Islet precursor cell (in vitro differentiated cells): ENCODE data around the gene OLFM1.

Source experiments
- DNase-seq: peaks from one replicate; pipeline ENCODE4 v3.0.0-alpha.2; 2018

Gene OLFM1

DNA sequence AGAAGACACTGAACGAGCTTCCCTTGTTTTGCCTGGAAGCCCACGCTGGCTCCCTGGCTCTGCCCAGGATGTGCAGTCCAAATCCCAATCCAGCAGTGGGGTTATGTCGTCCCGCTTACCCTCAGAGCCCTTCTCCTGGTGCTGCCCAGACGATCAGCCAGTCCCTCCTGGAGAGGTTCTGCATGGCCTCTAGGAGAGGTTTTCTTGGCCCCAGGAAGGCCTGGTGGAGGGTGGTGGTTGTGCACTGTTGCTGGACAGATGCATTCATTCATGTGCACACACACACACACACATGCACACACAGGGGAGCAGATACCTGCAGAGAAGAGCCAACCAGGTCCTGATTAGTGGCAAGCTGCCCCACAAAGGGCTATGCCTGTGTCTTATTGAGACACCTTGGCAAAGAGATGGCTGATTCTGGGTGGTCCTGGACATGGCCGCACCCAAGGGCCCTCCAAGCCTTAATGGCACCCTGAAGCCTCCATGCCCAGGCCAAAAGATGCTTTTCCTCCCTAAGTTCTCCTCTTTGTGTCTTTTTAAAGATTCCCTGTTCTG lies 10.5 kb upstream of the OLFM1 start:
- peak; percentile 39 for DNase-seq

- peak; percentile 87 for DNase-seq
Observed at GRCh38 chr9:135077497-135078200, 9.8 kb upstream of the OLFM1 start.

- DNase-seq = peak; percentile 26
Observed at GRCh38 chr9:135078361-135078821, 9.1 kb upstream of the OLFM1 start.

DNA sequence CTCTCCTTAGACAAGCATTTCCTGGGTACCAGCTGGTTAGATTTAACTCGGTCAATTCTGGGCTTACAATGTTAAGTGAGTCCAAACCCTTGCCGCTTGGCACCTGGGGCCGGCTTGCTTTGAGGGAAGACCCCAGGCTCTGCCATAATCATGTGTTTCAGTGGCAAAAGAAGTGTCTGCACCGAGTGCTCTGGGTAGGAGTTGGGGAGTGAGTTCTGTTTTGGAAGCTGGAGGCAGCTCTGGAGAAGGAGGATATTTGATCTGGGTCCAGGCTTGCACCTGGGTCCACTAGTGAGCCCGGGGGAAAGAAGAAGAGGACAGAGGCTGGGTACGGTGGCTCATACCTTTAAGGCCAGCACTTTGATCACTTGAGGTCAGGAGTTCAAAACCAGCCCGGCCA lies 8.4 kb upstream of the OLFM1 start:
- DNase-seq = peak; percentile 13

DNA sequence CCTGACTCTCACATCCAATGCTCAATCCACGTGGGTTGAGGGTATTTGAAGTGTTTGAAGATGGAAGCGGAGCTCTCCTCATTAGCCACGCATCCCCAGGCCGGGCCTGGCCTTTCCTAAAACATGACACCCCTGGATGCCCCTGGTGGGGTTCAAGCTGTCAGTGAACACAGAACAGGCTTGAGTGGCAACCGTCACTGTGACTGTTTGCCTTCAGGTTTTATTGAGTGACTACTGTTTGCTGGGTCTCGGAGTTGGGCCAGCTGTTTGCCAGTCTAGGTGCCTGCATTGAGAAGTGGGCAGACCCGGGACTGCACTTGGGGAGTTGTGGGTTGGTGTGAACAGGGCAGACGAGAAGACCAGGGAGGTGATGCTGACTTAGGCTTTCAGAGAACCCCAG lies 7.8 kb upstream of the OLFM1 start:
- DNase-seq = peak; percentile 41

DNA sequence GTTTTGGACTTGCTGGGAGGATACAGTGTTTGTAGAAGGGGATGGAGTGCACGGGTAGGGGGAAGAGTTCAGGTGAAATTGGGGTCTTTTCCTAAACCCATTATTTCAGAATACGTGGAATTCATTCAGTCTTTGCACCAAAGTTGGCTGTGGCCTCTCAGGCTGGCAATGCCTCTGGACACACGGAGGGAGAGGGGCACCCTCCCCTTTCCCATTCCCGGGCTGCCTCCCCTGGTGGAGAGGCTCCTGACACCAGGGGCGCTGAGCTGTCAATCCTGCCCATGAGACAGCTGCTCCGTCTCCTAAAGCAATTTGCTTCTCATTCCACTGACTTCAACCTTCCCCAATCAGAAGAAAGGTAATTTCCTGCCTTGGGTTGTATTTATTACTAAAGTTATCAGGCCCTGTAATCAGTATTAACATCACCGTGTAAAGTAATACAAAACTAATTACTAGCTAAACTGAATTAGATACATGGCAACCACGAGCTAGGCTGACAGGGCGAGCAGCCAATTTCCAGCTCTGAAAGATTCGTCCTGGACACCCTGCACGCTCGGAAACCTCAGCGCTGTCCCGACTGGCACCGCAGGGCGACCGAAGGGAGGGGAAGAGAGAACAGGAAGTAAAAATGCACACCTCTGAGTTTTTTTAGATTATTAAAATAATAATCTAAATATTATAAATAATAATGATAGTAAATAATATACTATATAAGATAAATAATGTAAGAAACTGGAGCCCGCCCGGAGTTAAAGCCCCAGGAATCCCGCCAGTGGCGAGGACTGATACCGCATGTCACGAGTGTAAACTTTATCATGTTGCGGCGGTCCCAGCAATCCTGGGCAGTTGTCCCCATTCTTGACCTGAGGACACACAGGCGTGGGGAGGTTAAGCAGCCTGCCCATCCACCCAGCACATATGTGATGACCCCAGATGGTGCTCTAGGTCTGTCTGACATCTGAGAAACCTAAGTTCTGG lies 6.9 kb upstream of the OLFM1 start:
- peak; percentile 31 for DNase-seq

DNA sequence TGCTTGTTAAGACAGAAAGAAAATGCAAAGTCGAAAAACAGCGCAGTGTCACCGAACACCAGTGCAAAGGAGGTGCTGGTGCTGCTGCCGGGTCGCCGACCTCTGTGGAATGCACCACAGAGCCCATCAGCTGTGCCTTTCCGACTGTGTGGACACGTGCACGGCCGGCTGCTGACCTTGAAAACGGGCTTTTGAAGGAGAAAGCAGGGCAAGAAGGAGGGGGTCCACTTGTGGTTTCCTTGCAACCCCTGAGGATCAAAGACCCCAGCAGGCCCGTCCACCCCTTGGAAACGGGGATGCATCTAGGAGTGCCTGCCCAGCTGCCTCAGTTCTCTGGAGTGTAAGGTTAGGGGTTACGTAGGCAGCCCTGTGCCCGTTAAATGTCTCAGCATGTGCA lies 6.2 kb upstream of the OLFM1 start:
- DNase-seq = peak; percentile 35

- DNase-seq = no peak
Observed at GRCh38 chr9:135081731-135082130, 5.7 kb upstream of the OLFM1 start.

DNA sequence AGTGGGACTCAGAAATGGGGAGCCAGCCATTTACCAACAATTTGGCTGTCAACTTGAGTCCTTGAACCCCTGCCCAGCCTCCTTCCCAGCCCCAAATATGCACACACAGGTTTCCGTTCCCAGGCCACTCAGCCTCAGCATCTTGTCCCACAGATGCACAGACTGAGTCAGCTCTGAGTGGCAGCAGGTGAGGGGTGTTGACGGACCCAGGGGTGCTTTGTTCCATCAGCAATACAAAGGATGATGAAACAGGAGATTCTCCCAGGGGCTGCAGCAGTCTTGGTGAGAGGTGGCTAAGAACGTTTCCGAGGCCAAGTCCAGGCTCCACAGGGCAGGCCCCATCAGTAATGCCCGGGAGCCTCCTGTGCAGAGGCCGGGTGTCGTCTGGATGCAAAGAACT lies 4.9 kb upstream of the OLFM1 start:
- no peak for DNase-seq

- DNase-seq = no peak
Observed at GRCh38 chr9:135083241-135083810, 4.1 kb upstream of the OLFM1 start.

DNA sequence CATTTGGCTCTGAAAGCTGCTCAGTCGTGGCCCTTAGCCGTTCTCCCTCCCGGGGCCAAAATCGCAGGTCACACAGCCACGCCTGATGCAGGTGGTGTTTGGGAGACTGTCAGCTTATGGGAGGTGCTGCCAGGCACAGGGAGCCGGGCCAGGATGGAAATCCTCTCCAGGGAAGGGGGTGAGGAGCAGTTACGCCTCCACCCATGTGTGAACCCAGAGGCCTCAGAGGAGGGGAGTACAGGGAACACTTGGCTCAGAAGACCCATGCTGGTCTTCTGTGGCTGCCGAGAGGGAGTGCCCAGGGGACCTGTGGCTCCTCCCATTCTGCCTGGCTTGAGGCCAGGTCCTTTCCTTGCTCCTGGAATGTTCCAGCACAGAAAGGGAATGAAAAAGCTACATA lies 3.6 kb upstream of the OLFM1 start:
- DNase-seq = no peak

- no peak for DNase-seq
Observed at GRCh38 chr9:135084262-135084661, 3.2 kb upstream of the OLFM1 start.

DNA sequence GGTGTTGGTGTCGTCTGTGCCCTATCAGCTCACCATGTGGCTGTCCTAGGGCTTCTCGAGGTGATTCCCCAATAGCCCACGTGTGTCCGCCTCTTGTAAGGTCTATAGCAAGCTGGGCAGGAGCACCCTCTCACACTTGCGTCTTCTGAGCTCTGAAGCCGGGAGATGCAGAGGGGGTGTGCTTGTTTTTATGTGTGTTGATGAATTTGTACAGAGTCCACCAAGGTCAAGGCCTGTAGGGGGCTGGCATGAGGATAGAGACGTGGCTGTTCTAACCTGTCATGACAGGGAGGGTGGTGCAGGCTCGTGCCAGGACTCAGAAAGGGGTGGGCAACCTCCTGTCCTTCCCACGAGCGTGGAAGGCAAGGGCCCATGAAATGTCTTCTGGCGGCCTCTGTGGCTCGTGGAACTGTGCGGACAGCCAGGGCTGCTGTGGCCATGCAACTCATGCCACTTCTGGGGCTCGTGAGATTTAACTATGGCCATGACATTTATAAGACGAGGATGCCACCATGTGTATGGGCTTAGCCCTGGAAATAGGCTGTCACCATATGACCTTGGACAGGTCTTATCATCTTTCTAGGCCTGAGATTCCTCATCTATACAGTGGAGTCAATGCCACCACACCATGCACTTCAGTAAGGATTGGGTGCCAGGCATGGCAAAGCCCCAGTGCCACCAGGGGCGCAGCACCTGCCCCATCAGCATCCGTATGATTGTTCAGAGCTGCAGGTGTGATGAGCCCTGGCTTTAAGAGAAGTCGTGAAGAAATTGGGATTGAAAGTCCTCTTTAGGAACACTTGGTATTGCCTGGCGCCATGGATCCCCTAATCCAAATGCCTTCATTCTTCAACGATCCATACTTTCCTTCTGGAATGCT lies 2.3 kb upstream of the OLFM1 start:
- DNase-seq = no peak

- DNase-seq = peak; percentile 94
Observed at GRCh38 chr9:135085830-135086546, 1.5 kb upstream of the OLFM1 start.

- no peak for DNase-seq
Observed at GRCh38 chr9:135086597-135087488, 625 bp upstream of the OLFM1 start.

DNA sequence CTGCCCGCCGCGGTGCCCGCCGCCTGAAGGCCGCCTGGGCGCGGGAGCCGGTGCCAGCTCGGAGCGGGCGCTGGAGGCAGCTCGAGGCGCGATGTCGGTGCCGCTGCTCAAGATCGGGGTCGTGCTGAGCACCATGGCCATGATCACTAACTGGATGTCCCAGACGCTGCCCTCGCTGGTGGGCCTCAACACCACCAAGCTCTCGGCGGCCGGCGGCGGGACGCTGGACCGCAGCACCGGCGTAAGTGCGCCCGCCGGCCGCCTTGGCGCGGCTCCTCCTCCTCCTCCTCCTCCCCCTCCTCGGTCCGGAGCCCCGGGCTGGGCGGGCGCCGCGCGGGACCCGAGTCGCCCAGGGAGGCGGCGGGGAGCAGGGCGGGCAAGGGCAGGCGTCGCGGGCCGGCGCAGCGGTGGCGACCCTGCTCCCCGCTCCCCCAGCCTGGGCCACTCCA lies 455 bp downstream of the OLFM1 start:
- DNase-seq = no peak

GRCh38 chr9:135088348-135088978 lies 995 bp downstream of the OLFM1 start:
- no peak for DNase-seq

GRCh38 chr9:135088979-135089847 lies 1.7 kb downstream of the OLFM1 start:
- DNase-seq = no peak

DNA sequence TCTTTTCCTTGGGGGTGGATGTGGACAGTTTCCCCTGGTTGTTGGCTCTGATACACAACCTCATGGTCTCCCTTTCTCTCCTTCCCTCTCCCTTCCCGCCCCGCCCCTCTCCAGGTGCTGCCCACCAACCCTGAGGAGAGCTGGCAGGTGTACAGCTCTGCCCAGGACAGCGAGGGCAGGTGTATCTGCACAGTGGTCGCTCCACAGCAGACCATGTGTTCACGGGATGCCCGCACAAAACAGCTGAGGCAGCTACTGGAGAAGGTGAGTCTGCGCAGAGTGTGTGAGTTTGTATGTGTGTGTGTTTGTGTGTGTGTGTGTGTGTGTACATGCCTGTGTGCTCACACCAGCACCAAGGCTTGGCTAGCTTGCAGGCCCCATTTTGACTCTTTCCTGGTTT lies 2.6 kb downstream of the OLFM1 start:
- DNase-seq = no peak
